Retinal pigment epithelial cell (primary cell): ENCODE data around the gene TMTC3.

Experiments
- DNase-seq: peaks from one replicate; pipeline ENCODE4 v3.0.0-alpha.2; 2010; ENCODE audit warnings: low read depth
- H3K4me3 ChIP-seq: 2 replicates; pipeline ENCODE4 v1.5.1; 2011; ENCODE audit warnings: mild to moderate bottlenecking, low read length, control low read depth, moderate library complexity
- TF ChIP-seq, protein P1 (sequence below): conservative IDR thresholded peaks from 2 replicates; pipeline ENCODE4 v1.5.1; 2011; ENCODE audit warnings: low read depth, low read length, control low read depth, inconsistent platforms

TMTC3 gene

GRCh38 chr12:88144037-88144436 is 1.9 kb downstream of the TMTC3 start:
- DNase-seq, result no peak
- no peak overlapping the region for H3K4me3 ChIP-seq
- TF ChIP-seq, protein P1, sequence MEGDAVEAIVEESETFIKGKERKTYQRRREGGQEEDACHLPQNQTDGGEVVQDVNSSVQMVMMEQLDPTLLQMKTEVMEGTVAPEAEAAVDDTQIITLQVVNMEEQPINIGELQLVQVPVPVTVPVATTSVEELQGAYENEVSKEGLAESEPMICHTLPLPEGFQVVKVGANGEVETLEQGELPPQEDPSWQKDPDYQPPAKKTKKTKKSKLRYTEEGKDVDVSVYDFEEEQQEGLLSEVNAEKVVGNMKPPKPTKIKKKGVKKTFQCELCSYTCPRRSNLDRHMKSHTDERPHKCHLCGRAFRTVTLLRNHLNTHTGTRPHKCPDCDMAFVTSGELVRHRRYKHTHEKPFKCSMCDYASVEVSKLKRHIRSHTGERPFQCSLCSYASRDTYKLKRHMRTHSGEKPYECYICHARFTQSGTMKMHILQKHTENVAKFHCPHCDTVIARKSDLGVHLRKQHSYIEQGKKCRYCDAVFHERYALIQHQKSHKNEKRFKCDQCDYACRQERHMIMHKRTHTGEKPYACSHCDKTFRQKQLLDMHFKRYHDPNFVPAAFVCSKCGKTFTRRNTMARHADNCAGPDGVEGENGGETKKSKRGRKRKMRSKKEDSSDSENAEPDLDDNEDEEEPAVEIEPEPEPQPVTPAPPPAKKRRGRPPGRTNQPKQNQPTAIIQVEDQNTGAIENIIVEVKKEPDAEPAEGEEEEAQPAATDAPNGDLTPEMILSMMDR, result no peak

- TF ChIP-seq, protein P1, result no peak
- no peak overlapping the region for H3K4me3 ChIP-seq
- DNase-seq, result no peak
Observed at GRCh38 chr12:88144546-88145468, 2.7 kb downstream of the TMTC3 start.

DNA sequence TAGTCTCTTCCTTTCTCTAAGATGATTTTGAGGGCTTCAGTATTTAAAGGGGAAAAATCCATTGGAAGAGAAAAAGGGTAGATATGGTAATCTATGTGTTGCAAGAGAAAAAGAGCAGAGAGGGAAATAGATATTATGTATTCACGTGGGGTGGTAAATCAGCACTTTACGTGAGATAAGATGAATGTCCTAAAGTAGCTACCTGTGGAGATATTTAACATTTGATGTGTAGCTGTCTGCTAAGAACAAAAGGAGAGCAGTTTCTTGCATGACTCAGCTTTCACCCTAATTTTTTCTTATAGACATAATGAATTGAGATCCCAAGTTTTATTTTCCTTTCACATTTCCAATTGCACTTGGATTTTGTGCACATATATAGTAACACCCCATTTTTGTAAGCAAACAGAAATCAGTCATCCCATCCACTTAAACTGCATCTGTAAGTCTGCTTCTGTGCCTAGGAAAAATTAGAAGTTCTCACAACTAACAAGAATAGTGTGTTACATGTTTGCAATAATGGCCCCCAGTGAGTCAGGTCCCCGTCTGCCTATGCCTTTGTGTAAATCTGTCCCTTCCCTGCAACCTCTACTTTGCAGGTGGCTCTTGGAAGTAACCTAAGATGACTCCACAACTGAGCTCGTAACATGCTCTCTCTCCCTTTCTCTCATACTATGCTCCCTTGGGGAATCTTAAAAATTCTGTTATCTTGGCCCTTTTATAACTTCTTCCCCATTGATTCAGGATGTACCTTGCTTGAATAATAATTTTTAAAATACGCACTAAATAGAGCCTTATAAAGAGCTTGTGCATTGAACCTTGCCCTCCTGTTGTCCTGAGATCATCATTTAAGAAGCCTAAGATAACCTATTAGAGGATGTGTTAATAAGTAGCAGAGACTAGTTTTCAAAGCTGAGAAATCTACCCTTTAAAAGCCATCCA is 3.7 kb downstream of the TMTC3 start:
- TF ChIP-seq, protein P1, result no peak
- no peak overlapping the region for H3K4me3 ChIP-seq
- no peak for DNase-seq

- no peak overlapping the region for H3K4me3 ChIP-seq
- DNase-seq, result no peak
- TF ChIP-seq, protein P1, result no peak
Observed at GRCh38 chr12:88150063-88150462, 8.0 kb downstream of the TMTC3 start.

DNA sequence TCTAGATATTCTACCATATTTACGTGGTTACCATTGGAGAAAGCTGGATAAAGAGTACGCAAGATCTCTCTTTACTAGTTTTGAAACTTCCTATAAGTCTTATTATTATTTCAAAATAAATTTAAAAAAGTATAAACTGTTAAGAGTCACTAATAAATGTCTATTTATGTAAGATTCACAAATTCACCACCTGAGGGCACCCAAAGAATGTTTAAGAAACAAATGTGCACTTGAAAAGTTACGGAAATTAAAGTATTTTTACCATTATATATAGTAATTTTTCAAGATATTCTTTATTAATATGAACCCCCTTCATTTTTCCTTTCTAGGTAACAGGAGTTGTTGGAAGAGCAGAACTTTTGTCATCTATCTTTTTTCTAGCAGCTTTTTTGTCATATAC is 11.9 kb downstream of the TMTC3 start:
- no peak for DNase-seq
- TF ChIP-seq, protein P1, result peak; percentile 33
- no peak overlapping the region for H3K4me3 ChIP-seq

- no peak for DNase-seq
- H3K4me3 ChIP-seq, result no peak overlapping the region
- TF ChIP-seq, protein P1, result no peak
Observed at GRCh38 chr12:88156075-88156654, 14.1 kb downstream of the TMTC3 start.
